ENCODE measurements around the gene NCK1.

The NCK1 gene

DNA sequence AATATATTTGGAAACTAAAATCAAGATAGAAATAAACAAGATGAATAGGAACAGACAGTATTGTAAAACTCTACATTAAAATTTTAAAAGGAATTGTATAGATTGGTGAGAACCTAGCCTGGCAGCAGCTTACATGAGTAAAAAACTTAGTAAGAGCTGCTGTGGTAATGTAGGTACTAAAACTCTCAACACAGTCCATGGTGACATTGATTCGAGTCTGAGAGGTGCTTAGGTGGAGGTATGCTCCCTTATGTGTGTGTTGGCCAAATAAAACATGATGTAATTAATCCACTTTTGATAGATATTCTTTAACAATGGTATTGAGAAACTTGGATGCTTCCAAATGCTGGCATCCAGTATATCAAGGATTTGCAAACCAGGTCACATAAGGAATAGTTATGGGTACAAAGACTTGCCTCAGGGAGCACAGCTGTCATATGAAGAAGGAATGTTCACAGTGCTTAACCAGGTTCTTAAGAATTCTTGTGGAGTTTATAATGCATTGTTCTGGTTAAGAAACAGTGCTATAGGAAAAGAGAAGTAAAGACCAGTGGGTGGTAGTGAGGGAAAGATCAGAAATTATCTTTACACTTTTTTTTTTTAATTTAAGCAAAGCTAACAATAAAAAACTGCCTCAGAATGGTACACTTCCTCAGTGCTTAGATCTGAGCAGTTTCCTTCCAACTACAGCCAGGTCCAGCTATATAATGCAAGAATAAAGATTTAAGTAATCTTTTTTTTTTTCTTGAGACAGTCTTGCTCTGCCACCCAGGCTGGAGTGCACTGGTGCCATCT, 71.2 kb downstream of the NCK1 start:
- H3K4me3 ChIP-seq (ENCODE audit: low read length): no peak overlapping the region
- no peak for TF ChIP-seq ZNF274 (IDR thresholded peaks at IDR 0.05; ENCODE audit: low read depth, low read length)

GRCh38 chr3:136937175-136937574, 75.2 kb downstream of the NCK1 start:
- TF ChIP-seq ZNF274 (IDR thresholded peaks at IDR 0.05; ENCODE audit: low read depth, low read length): no peak
- no peak overlapping the region for H3K4me3 ChIP-seq (ENCODE audit: low read length)

DNA sequence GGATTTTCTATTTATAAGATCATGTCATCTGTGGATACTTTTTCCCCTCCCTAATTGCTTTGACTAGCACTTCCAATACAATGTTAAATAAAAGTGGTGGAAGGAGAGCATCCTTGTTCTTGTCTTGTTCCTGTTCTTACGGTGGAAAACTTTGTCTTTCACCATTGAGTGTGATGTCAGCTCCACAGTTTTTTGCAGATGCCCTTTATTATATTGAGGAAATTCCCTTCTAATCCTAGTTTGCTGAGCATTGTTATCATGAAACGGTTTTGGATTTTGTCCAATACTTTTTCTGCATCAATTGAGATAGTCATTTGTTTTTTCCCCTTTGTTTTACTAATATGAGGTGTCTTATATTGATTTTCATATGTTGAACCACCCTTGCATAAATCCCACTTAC, 75.8 kb downstream of the NCK1 start:
- TF ChIP-seq ZNF274 (IDR thresholded peaks at IDR 0.05; ENCODE audit: low read depth, low read length): no peak
- no peak overlapping the region for H3K4me3 ChIP-seq (ENCODE audit: low read length)

DNA sequence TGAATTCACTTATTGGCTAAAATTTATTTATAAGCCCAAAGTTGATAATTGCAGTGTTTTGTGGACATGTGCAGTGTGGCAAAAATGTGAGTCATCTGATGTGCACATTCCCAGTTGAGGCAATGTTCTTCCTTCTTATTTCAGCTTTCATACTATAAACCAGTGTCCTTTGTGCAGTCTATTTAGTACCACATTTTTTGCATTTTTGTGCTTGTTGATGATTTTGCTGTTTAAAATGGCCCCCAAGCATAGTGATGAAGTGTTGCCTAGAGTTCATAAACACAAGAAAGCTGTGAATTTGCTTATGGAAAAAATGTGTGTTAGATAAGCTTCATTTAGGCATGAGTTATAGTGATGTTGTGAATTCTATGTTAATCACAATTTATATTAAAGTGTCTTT, 76.3 kb downstream of the NCK1 start:
- TF ChIP-seq ZNF274 (IDR thresholded peaks at IDR 0.05; ENCODE audit: low read depth, low read length): no peak
- H3K4me3 ChIP-seq (ENCODE audit: low read length): no peak overlapping the region

GRCh38 chr3:136939489-136939888, 77.5 kb downstream of the NCK1 start:
- TF ChIP-seq ZNF274 (IDR thresholded peaks at IDR 0.05; ENCODE audit: low read depth, low read length): no peak
- no peak overlapping the region for H3K4me3 ChIP-seq (ENCODE audit: low read length)

DNA sequence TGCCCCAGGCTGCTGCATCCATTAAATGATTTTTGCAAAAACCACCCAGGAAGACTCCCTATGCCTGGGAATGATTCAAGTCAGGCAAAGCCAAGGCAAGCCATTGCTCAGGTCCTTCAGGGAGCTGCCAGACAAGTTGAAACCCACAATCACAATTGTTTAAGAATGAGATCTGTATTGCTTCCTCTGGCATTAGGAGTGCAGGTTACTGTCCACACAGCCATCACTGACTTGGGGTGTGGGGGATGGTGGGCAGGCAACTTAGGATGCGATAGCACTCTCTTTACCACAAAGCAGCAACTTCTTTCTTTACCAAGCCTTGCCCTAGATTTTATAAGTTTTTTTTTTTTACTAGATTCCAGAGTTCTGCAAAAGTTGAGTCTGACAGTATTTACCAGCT, 80.8 kb downstream of the NCK1 start:
- no peak for TF ChIP-seq ZNF274 (IDR thresholded peaks at IDR 0.05; ENCODE audit: low read depth, low read length)
- no peak overlapping the region for H3K4me3 ChIP-seq (ENCODE audit: low read length)

- no peak for TF ChIP-seq ZNF274 (IDR thresholded peaks at IDR 0.05; ENCODE audit: low read depth, low read length)
- H3K4me3 ChIP-seq (ENCODE audit: low read length): no peak overlapping the region
These were observed 81.4 kb downstream of the NCK1 start for GRCh38 chr3:136943436-136943835.

GRCh38 chr3:136946978-136947377, 85.0 kb downstream of the NCK1 start:
- no peak for TF ChIP-seq ZNF274 (IDR thresholded peaks at IDR 0.05; ENCODE audit: low read depth, low read length)
- H3K4me3 ChIP-seq (ENCODE audit: low read length): no peak overlapping the region

- no peak overlapping the region for H3K4me3 ChIP-seq (ENCODE audit: low read length)
- TF ChIP-seq ZNF274 (IDR thresholded peaks at IDR 0.05; ENCODE audit: low read depth, low read length): no peak
These were observed 85.5 kb downstream of the NCK1 start for GRCh38 chr3:136947477-136947876.

GRCh38 chr3:136949146-136949545, 87.1 kb downstream of the NCK1 start:
- no peak for TF ChIP-seq ZNF274 (IDR thresholded peaks at IDR 0.05; ENCODE audit: low read depth, low read length)
- H3K4me3 ChIP-seq (ENCODE audit: low read length): no peak overlapping the region

GRCh38 chr3:136949708-136950107, 87.7 kb downstream of the NCK1 start:
- H3K4me3 ChIP-seq (ENCODE audit: low read length): no peak overlapping the region
- TF ChIP-seq ZNF274 (IDR thresholded peaks at IDR 0.05; ENCODE audit: low read depth, low read length): no peak

- TF ChIP-seq ZNF274 (IDR thresholded peaks at IDR 0.05; ENCODE audit: low read depth, low read length): no peak
- no peak overlapping the region for H3K4me3 ChIP-seq (ENCODE audit: low read length)
These were observed 88.6 kb downstream of the NCK1 start for GRCh38 chr3:136950623-136951022.

- no peak for TF ChIP-seq ZNF274 (IDR thresholded peaks at IDR 0.05; ENCODE audit: low read depth, low read length)
- H3K4me3 ChIP-seq (ENCODE audit: low read length): no peak overlapping the region
These were observed 90.3 kb downstream of the NCK1 start for GRCh38 chr3:136952292-136952691.

DNA sequence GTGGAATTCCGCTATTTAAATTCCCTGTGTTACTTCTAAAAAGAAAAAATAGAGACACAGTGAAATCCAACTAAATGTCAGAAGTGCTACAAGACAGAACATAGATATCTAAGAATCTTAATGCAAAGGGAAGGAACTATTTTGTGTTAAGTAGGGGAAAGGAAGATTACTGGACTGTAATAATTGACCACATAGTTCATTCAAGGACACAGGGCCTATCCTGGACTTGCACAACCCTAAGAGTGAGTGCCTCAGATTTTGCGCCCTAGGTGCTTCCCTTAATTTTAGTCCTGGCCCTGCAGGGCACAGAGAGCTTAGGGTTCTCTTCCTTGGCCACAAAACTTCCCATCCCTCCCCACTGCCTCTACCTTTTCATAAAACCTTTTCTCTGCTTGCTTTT, 92.2 kb downstream of the NCK1 start:
- TF ChIP-seq ZNF274 (IDR thresholded peaks at IDR 0.05; ENCODE audit: low read depth, low read length): no peak

DNA sequence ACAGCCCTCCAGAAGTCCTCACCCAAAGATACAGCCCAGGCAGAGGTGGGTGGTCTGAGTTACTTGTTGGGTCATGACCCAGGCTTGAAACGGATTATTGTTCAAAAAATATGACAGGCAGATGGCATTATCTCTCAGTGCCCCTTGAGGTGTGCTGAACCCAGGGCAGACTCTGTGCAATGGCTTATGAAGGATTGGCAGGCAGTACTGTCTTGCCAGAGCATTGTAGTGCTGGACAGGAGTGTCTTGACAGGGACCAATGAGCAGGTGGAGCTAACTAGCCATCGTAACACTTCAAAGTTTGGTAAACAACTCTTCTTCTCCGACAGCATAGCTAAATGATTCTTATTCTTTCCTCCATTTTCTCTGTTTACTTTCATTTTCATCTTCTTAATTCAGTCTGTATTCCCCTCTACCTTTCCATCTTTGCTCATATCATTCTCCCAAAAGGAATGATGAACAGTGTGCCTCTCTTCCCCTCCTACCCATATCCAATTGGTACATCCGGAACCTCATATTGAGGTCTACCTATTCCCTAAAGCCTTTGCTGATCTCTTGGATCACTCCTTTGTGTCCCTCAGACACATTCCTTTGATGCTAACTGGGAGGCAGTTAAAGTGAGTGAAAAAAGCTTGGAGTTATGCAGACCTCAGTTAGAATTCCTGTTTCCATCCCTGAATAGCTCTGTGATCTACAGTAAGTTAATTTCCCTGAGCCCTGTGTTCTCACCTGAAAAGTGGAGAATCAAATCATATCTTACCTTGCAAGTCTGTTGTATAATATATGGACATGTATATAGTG, 93.2 kb downstream of the NCK1 start:
- TF ChIP-seq ZNF274 (IDR thresholded peaks at IDR 0.05; ENCODE audit: low read depth, low read length): no peak
- no peak overlapping the region for H3K4me3 ChIP-seq (ENCODE audit: low read length)

More for the DNA sequence above, 92.2 kb downstream of the NCK1 start:
- H3K4me3 ChIP-seq (ENCODE audit: low read length): no peak overlapping the region

Data from GM08714 (cell line).